HEK293T (cell line): ENCODE data around the gene AKR7A2.

Experiments
- CTCF ChIA-PET: fragments of 350-600 bp; formaldehyde crosslinking; extraction: SDS; loops from one replicate; lab custom pipeline; 2021; ENCODE audit warnings: antibody characterized with exemption, inconsistent platforms; lab: Yijun Ruan, JAX
- POLR2A ChIA-PET: fragments of 350-600 bp; formaldehyde crosslinking; extraction: SDS; loops from one replicate; lab custom pipeline; 2020; ENCODE audit warnings: antibody characterized with exemption, inconsistent platforms; lab: Yijun Ruan, JAX
- DNase-seq: peaks from one replicate; pipeline ENCODE4 v3.0.0; 2012; ENCODE audit warnings: mixed read lengths; ENCODE audit errors: extremely low spot score
- ARNT ChIP-seq: fragments of 450-650 bp; IDR thresholded peaks from 2 replicates; pipeline ENCODE4 v1.6.1; 2017; ENCODE audit warnings: mild to moderate bottlenecking
- BHLHE40 ChIP-seq: fragments of 450-650 bp; IDR thresholded peaks from 2 replicates; pipeline ENCODE4 v1.6.1; 2016; ENCODE audit warnings: mild to moderate bottlenecking, moderate library complexity, borderline replicate concordance
- CTBP1 ChIP-seq: fragments of 450-650 bp; IDR thresholded peaks from 2 replicates; pipeline ENCODE4 v1.6.1; 2016; ENCODE audit warnings: borderline replicate concordance
- ELF4 ChIP-seq: fragments of 450-650 bp; IDR thresholded peaks from 2 replicates; pipeline ENCODE4 v1.6.1; 2017; ENCODE audit warnings: antibody characterized with exemption
- FOXA1 ChIP-seq: fragments of 450-650 bp; IDR thresholded peaks from 2 replicates; pipeline ENCODE4 v1.6.1; 2016; ENCODE audit warnings: mild to moderate bottlenecking
- FOXK2 ChIP-seq: fragments of 450-650 bp; IDR thresholded peaks from 2 replicates; pipeline ENCODE4 v1.6.1; 2016; ENCODE audit warnings: mild to moderate bottlenecking
- FOXM1 ChIP-seq: fragments of 450-650 bp; IDR thresholded peaks from 2 replicates; pipeline ENCODE4 v1.6.1; 2017; ENCODE audit warnings: mild to moderate bottlenecking, borderline replicate concordance
- HDGF ChIP-seq: fragments of 450-650 bp; IDR thresholded peaks from 2 replicates; pipeline ENCODE4 v1.6.1; 2017; ENCODE audit warnings: antibody characterized with exemption, borderline replicate concordance
- L3MBTL2 ChIP-seq: fragments of 450-650 bp; conservative IDR thresholded peaks from 2 replicates; pipeline ENCODE4 v1.6.1; 2016; ENCODE audit warnings: mild to moderate bottlenecking
- LEF1 ChIP-seq: fragments of 450-650 bp; IDR thresholded peaks from 2 replicates; pipeline ENCODE4 v1.6.1; 2017; ENCODE audit warnings: mild to moderate bottlenecking, borderline replicate concordance
- NFRKB ChIP-seq: fragments of 450-650 bp; IDR thresholded peaks from 2 replicates; pipeline ENCODE4 v1.6.1; 2016; ENCODE audit warnings: mild to moderate bottlenecking, moderate library complexity
- PKNOX1 ChIP-seq: fragments of 450-650 bp; IDR thresholded peaks from 2 replicates; pipeline ENCODE4 v1.6.1; 2016
- SP1 ChIP-seq: fragments of 450-650 bp; IDR thresholded peaks from 2 replicates; pipeline ENCODE4 v1.6.1; 2017
- SUZ12 ChIP-seq: fragments of 450-650 bp; IDR thresholded peaks from 2 replicates; pipeline ENCODE4 v1.6.1; 2016; ENCODE audit warnings: mild to moderate bottlenecking
- TARDBP ChIP-seq: fragments of 450-650 bp; IDR thresholded peaks from 2 replicates; pipeline ENCODE4 v1.6.1; 2016
- ZNF384 ChIP-seq: fragments of 450-650 bp; IDR thresholded peaks from 2 replicates; pipeline ENCODE4 v1.6.1; 2016

Gene AKR7A2

DNA sequence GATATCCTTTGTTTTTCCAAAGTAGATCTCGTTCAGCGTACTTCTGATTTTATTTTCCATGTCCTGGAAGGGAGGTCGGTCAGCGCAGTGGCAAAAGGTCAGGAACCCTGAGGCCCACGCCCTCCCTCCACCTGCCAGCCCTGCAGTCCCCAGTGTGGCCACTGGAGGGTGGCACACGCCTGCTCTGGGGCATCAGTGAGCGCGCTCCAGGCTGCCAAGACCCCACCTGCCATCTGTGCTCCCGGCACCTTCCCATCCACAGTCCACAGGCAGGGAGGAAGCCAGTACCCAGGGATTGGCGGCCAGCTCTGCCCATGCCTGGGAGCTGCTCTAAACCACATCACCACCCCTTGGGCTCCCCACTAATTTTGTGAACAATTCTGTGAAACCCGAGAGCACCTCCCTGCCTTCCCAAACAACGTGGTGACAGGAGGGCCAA lies 32.4 kb upstream of the AKR7A2 start:
- ChIA-PET CTCF (interaction anchor here (1.0 to 1.3 kb wide), 2 partner anchors 307 to 318 kb away, joined by 3 to 4 read pairs; no protein-coding TSS in a partner anchor), POLR2A (no interaction called here)
- DNase-seq = peak; percentile 57
- TF ChIP-seq ZNF384 = no peak
- TF ChIP-seq HDGF = no peak
- TF ChIP-seq FOXK2 = no peak
- no peak for TF ChIP-seq TARDBP

- ChIA-PET CTCF (interaction anchor here (1.0 kb wide), 1 partner anchor 318 kb away, joined by 3 read pairs; no protein-coding TSS in a partner anchor), POLR2A (no interaction called here)
- TF ChIP-seq HDGF (no peak), CTBP1 (no peak), PKNOX1 (no peak), FOXM1 (no peak), SUZ12 (no peak), TARDBP (no peak), NFRKB (no peak), L3MBTL2 (no peak), FOXK2 (no peak)
- no peak for DNase-seq
Measured at GRCh38 chr1:19343617-19344350, 31.8 kb upstream of the AKR7A2 start.

DNA sequence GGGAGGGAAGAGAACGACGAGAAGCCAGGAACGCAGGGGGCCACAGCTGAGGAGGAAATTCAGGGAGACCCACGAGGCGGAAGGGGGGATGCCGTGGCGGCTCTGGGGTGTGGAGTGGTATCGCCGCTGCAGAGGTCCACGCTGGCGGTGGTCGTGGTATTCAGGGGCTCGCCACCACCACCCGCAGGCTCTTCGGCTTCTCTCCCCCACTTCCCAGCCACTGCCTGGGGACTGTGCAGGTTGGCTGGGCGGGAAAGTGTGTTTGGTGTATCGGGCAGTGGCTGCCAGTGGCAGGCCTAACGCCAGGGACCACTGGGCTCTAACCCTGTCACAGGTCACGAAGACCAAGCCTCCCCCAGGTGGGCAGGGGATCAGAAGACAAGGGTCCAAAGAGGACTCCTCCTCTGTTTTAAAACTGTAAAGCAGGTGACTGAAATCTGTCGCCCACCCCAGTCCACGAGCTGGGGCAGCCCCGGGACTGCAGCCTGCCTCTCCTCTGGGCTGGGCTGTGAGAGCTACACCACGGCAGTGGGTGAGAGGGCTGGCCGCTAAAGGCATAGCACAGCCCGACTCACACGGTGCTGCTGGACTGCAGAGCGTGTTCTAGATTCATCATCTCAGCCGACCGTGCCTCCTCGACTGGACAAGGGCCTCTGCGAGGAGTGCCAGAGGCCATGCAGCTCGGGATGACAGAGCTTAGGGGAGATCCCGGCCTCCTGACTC lies 31.1 kb upstream of the AKR7A2 start:
- DNase-seq = no peak
- CTCF ChIA-PET = no interaction called here
- TF ChIP-seq ELF4 (no peak), FOXM1 (no peak), CTBP1 (no peak), LEF1 (no peak), HDGF (no peak), SP1 (no peak), PKNOX1 (no peak), FOXK2 (no peak), ZNF384 (no peak), TARDBP (no peak), SUZ12 (no peak), FOXA1 (no peak), L3MBTL2 (no peak), NFRKB (no peak), BHLHE40 (no peak), ARNT (no peak)
- POLR2A ChIA-PET = no interaction called here

- no peak for TF ChIP-seq CTBP1
- ChIA-PET POLR2A (no interaction called here), CTCF (no interaction called here)
- no peak for DNase-seq
Measured at GRCh38 chr1:19342062-19342750, 30.3 kb upstream of the AKR7A2 start.

- CTCF ChIA-PET = no interaction called here
- TF ChIP-seq NFRKB (no peak), SUZ12 (no peak), FOXM1 (no peak)
- DNase-seq = peak; percentile 90
- POLR2A ChIA-PET = no interaction called here
Measured at GRCh38 chr1:19341201-19342061, 29.5 kb upstream of the AKR7A2 start.

GRCh38 chr1:19340387-19340937 lies 28.5 kb upstream of the AKR7A2 start:
- POLR2A ChIA-PET = no interaction called here
- CTCF ChIA-PET = no interaction called here
- no peak for DNase-seq
- no peak for TF ChIP-seq FOXM1
- no peak for TF ChIP-seq ZNF384
- TF ChIP-seq SP1 = no peak
- TF ChIP-seq NFRKB = no peak
- no peak for TF ChIP-seq ELF4
- no peak for TF ChIP-seq FOXA1
- no peak for TF ChIP-seq LEF1
- no peak for TF ChIP-seq FOXK2
- TF ChIP-seq TARDBP = no peak
- TF ChIP-seq BHLHE40 = no peak
- TF ChIP-seq L3MBTL2 = no peak
- TF ChIP-seq HDGF = no peak
- no peak for TF ChIP-seq CTBP1
- no peak for TF ChIP-seq PKNOX1
- TF ChIP-seq ARNT = no peak
